GM21576 (cell line): ENCODE measurements around the gene NCBP1.

Experiments
- ATAC-seq: cut with Tn5 transposase; IDR thresholded peaks from one replicate; pipeline ENCODE4 v1.9.1; 2021; ENCODE audit warnings: mild to moderate bottlenecking, moderate library complexity; ENCODE audit not compliant: unreplicated experiment

Gene NCBP1

DNA sequence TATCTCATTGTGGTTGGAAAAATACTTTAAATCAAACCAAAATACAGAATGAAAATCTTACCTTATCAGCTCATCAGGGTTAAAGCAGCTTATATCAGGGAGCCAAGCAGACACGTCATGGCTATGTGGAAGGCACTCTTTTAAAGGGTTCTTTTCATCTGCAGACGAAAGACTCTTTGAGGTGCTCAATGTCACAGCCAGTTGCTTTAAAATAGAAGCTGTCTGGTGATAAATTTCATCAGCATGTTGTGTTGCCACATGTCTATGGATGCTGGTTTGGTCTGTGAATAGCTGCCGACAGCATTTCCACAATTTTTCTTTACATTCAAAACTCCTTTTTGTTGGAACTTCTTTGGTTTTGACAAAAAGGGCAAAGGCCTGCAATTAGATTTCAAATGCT lies 8.0 kb upstream of the NCBP1 start:
- ATAC-seq, result no peak

DNA sequence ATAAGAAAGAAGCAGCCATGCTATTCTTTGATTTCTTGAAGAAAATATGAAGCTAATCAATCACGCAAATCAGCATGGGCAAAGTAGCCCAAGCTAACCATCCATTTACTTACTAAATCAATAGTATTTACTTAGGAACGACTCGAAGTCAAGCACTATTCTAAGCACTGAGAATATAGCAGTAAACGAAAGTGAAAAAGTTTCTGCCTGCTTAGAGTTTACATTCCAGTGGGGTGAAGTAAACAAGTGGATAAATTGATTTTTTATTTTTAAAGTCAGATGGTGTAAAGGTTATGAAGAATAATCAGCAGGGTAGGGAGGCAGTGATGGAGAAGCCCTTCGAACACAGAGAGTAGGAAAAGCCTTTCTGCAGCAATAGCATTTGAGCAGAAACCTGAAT lies 6.0 kb upstream of the NCBP1 start:
- ATAC-seq, result no peak

DNA sequence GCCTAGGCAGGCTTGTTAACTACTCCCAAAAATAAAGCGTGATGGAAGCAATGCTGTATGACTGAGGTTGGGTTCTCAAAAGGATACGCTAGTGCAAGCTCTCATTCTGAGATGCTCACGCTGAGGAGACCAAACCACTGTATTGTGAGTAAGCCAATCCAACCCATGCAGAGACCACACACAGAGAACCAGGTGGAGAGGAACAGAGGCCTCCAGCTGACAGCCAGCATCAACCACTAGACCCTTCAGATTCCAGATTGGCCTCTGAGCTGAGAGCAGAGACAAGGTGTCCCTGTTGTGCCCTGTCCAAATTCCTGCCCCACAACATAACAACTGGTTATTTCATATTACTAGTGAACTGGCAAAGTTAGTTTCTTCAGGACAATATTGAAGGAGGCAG lies 5.0 kb upstream of the NCBP1 start:
- ATAC-seq, result no peak

DNA sequence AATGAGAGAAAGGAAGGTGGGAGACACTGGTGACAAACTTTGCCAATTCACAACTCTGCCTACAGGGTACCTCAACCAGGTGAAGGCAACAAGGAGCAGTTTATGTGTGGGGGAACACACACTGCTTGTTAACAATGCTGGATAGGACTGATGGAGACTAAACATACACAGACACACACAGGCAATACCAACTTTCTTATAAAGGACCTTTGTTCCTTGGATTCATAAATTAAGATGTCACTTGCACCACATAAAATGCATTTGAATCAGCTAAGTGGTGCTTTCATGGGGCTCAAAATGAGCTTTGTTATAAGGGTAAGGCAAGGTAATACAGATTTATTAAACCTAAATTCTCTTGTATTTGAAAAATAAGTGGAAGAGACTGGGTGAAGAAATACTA lies 4.5 kb upstream of the NCBP1 start:
- no peak for ATAC-seq

DNA sequence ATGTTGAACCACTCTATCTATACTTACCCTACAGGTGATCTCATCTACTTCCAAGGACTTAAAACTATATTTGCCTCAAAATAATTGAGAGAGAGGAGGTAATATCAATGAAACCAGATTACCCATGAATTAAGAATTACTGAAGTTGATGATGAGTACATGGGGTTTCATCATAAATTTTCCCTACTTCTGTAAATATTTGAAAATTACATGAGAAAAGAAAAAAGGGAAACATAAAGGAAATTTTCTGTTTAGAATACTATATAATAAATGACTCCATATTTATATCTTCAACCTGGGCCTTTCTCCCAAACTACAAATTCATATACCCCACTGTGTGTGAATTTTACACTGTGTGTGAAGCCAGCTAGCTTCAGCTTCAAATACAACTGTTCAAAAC lies 3.0 kb upstream of the NCBP1 start:
- no peak for ATAC-seq

DNA sequence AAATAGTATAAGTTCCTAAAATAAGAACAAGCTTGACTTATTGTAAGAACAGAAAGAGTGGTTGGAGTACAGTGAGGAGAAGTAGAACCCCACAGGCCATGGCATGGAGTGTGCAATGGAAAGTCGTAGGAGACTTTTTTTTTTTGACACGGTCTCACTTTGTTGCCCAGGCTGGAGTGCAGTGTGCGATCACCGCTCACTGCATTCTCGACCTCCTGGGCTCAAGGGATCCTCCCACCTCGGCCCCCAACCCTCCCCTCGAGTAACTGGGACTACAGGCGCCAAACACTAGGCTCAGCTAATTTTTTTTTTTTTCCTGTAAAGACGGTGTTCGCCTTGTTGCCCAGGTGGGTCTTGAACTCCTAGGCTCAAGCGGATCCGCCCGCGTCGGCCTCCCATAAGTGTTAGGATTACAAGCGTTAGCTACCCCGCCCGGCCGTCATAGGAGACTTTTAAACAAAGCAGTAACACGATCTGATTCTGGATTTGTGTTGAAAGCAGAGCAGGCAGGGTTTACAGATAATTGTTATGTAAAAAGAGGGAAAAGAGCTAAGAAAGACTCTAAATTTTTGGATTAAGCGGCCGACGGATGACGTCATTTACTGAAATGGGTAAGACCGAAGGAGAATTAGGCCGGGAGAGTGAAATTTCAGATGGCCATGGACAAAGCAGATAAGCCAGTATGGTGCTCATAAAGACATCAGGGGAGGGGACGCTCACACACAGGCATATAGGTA lies 1.2 kb upstream of the NCBP1 start:
- peak; percentile 1 for ATAC-seq

DNA sequence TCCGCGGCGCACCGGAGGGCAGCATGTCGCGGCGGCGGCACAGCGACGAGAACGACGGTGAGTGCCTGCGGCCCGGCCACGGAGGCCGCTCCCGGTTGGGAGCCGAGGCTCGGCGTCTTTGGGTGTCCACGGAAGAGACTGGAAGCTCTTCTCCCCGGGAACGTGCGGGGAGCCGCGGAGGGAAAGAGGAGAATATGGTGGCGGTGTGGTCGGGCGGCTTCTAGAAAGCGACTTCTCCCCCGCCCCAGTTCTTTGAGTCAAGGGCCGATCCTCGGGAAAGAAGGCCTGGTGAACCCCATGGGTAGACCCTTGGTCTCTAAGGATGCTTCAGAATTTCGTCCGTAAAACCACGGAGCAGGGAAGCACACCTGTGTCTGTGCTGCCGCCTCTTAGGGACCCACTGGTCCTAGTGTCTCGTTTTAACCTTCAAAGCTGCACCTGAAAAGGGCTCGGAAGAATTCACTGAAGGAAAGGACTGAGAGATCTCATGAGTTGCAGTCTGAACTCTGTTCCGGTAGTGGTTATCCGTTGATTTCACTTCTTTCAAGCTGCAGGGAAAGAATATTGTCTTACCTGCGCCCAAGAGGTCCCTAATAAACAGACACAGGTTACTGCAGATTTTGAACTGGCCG lies 354 bp downstream of the NCBP1 start:
- peak; percentile 0 for ATAC-seq

DNA sequence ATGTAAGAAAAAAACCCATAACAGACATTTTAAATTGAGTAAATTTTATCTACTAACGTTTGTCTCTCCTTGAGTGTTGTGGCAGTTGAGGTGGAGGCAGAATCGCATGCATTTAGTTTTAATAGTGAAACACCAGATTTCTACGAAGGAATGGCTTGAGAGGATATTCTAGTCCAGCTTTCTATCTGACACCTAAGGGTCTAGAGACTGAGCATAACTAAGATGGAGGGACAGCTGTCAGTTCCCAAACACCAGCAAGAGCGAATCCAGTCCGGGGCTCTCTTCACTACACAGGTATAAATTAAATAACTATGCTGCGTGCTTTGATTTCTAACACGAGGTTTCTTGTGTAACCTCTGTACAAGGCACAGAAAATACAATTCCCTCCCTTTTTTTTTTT lies 1.4 kb downstream of the NCBP1 start:
- ATAC-seq, result no peak

DNA sequence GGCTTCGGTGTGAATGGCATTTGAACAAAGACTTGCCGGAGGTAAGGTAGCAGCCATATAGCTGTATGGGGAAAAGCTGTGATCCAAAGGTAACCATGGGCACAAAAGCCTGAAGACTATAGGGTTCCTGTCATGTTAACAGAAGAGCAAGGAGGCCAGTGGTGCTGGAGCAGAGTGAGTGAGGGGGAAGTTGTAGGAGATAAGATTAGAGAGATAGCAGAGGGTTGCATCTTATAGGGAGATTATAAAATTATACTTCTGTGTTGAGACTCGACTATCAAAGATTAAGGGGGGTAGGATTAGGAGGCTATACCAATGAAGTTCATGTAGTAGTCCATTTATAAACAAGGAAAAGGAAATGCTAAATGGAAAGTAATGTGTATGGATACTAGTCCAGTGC lies 3.3 kb downstream of the NCBP1 start:
- no peak for ATAC-seq

DNA sequence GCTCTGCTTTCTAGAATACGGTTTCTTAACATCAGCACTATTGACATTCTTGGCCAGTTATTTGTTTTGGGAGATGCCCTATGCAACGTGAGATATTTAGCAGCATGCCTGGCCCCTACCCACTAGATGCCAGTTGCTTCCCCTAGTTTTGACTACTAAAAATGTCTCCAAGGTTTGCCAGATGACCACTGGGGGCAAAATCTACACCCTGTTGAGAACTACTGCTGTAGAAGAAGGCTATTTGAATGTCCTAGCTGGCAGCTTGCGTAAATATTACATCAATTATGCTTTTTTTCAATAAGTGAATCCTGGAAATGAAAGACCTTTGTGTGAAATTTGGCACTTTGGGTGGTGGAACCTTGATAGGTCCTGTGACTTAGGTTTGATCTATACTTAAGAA lies 5.0 kb downstream of the NCBP1 start:
- no peak for ATAC-seq

DNA sequence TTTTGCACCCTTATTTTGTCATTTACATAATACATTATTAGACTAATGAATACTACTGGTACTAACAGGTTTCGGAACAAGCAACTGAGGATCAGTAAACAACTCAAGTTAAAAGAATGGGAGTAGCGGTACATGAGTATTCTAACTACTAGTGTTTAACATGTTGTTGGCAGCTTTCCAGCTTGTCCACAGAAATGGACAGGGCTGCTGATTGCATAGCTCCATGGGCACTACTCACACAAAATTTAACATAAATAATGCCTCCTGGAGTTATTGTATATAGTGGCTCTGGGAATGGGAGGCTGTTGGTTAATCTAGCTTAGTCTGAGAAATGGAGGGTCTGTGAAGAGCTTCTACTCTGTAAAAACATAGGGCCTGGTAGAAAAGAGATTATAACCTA lies 6.7 kb downstream of the NCBP1 start:
- no peak for ATAC-seq

DNA sequence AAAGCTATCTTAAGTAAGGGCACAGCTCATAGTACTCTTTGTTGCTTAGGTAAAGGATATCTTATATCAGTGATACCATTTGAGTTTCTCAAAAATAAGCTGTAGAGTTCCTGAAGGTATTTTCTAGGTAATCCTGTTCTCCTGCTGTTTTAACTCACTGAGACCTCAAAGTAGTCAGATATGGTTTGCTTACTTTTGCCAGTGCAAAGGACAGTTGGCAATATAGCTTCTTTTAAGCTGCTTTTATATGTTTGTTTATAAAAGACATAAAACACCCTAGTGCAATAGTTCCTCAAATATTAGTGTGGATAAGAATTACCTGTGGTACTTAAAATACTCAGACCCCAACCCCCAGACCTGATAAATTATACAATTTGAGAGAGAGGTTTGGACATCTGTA lies 12.1 kb downstream of the NCBP1 start:
- ATAC-seq, result no peak

DNA sequence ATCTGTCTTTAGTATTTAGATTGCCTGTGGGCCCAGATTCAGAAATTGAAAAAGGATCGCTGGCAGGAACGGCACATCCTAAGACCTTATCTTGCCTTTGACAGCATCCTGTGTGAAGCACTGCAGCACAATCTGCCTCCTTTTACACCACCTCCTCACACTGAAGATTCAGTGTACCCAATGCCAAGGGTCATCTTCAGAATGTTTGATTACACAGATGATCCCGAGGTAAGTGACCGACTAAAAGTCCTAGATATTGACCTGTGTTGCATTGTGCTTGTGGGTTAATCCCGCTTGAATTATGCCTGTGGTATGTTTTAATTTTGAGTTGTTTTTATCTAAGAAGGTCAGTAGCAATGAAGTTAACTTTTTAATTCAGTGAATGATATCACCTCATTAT lies 14.4 kb downstream of the NCBP1 start:
- ATAC-seq, result no peak

DNA sequence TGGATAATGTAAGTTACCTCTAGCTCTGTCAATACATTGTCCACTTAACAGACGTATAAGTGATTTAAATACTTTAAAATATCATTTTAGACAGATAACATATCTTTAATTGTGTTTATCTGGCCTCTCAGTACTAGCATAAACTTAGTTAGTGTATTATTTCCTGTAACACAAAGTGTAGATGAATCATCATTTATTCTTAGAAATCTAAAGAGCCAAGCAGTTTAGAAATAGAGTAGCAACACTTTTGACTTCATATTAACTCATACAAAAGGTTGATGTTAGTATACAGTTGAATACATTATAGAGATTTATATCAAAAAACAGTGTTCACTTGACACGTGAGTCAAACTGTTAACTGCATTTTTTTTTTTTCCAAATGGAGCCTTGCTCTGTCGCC lies 18.0 kb downstream of the NCBP1 start:
- no peak for ATAC-seq

DNA sequence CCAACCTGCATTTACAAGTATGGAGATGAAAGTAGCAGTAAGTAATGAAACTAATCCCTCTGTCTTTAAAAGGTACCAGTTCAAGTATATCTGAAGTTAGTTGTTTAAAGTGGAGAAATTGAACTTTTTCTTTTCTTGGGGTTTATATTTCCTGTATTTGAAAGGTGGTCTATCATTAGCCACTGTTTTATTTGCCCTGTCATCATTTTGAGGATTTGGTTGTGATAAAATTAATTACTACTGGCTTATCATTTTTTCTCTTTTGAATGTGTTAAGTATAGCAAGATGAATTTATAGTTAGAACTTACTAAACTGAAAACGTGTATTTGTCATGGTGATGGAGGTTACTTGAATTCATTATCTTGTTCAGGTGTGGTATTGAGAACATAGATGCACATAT lies 25.1 kb downstream of the NCBP1 start:
- ATAC-seq, result no peak

DNA sequence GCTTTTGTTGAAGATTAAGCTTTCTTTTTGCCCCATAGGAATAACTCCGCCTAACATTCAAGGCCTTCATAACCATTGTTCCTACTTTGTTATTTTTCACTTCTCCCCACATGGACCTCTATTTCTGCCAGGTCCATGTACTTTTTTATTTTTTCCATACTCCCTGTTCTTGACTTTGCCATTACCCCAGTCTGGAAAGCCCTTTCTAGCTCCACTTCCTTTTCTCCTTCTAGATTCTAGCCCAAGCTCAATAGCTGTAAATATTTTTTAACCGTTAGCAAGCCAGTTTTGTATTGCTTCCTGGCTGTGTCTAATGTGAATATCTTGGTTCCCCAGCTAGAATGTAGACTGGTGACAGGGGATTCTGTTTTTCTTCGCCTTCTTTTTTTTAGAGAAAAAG lies 26.1 kb downstream of the NCBP1 start:
- no peak for ATAC-seq

DNA sequence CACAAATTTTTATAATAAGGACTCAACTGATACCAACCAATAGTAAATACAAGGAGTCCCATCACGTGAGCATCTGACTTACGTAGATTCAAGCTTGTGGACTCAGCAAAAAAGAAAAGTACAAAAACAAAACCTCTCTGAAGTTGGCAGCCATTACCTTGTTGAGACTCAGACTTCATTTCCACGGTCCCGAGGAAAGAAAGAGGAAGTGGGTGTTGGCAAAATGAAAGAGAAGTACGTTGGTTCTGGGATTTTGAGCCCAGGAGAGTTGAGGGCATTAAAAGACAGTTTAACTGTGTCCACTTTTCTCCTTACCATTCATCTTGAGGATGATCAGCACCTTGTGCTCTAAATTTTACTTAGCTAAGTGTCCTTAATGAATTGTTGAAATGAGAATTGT lies 26.7 kb downstream of the NCBP1 start:
- ATAC-seq, result no peak

DNA sequence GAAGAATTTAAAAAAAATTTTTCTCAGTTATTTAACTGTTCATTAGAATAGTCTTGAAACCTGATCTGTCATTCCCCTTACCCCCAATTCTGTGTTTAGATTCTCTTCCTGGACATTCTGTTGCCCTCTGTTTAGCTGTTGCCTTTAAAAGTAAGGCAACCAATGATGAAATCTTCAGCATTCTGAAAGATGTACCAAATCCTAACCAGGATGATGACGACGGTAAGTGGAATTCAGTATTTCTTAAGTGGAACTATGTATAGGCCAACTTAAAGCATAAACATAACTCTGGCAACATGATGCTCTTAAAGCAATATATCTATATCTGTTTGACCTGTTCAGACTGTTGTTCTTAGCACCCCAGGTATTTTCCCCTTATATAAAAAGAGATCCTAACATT lies 27.2 kb downstream of the NCBP1 start:
- no peak for ATAC-seq

DNA sequence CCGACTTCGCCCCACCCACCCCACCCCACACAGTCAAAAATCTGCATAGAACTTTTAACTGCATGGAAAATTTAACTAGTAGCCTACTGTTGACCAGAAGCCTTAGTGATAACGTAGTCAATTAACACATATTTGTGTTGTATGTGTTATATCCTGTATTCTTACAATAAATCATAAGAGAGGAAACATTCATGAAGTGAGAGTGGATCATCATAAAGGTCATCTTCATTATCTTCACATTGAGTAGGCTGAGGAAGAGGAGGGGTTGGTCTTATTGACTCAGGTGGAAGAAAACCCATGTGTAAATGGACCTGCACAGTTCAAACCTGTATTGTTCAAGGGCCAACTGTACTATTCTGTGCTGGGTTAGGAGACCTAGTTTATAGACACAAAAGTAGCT lies 32.1 kb downstream of the NCBP1 start:
- no peak for ATAC-seq

DNA sequence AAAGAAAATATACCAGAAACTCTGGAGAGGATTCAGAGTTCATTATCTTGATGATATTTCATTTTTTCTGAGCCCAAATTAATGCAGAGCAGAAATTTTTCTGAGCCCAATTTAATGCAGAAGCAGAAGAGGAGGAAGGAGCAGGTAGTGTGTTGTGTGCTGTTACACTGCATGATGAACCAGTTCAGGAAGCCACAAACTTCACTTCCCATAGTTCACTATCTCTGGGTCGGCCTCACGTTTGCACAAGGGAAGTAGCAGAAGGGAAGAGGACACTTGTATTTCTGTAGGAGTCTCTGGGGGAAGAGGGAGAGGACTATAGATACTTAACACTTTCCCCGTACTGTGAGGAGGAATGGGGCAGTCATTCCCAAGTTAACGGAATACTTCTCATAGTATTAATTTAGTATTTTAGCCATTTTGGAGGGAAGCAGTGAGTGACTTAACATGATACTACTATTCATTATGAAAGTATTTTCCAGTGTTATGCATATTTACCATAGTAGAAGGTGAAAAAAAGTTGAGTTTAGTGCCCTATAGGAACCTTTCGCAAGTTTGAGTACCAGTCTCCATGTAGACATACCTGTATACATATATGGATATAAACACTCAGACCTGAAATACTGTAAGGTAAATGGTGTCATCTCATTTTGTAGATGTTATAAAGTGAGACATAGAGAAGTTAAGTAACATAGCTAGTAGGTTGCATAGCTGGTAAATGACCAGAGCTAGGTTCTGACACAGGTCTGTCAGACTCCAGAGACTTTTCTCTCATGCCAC lies 33.5 kb downstream of the NCBP1 start:
- ATAC-seq, result no peak

DNA sequence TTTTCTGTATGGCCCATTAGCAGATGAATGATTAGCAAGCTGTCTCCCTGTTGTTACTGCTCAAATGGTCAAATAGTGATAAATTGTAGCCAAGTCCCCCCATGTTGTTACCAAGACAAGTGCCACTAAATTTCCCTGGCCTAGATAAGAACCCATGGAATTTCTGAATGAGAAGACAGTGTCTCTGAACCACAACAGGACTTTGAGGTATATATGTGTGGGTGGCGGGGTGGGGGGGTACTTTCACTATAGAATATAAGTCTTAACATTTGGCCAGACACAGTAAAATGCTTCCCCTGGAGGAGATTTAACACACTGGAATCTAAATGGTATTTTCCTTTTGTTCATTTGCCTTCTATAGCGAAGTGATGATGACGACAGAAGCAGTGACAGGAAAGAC lies 34.9 kb downstream of the NCBP1 start:
- no peak for ATAC-seq

DNA sequence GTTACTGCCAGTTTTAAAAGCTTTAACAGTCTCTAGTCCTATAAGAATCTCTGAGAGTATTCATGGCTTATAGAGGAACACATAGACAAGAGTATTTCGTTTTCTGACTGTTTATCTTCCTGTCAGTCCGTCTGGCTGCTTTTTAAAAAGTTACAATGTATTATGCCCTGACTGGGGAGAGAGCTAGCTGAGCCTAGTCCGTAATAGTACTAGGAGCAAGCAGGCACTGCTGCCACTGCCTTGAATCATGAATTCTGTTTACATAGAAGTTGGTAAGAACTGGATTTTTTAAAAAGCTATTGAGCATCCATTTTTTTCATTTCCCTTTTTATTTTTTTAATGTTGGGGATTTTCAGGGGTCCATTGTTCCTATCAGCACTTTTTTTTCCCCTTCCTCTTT lies 37.0 kb downstream of the NCBP1 start:
- no peak for ATAC-seq
